Activated CD4-positive, alpha-beta memory T cell treated with anti-CD3 and anti-CD28 coated beads for 36 hours (primary cell): ENCODE results near the gene SIPA1L3. TPM values are rescaled to one million over a fixed set of nuclear protein-coding genes. Genes with fewer than 3 reads are reported as not detected.

Source experiments
- CTCF ChIA-PET: fragments of 350-600 bp; sonication (Branson Sonifier 250); formaldehyde crosslinking; loops from one replicate; lab custom pipeline; 2021; ENCODE audit warnings: antibody characterized with exemption, inconsistent platforms; lab: Charles Lee
- POLR2A ChIA-PET: fragments of 350-600 bp; sonication (Branson Sonifier 250); formaldehyde crosslinking; loops from one replicate; lab custom pipeline; 2021; ENCODE audit warnings: antibody characterized with exemption; lab: Charles Lee
- DNase-seq: peaks from one replicate; pipeline ENCODE4 v3.0.0-alpha.2; 2020
- H3K27ac Mint-ChIP-seq: one replicate; pipeline ENCODE4 v1.8.0; 2021; ENCODE audit warnings: mixed read lengths
- H3K27me3 Mint-ChIP-seq: one replicate; pipeline ENCODE4 v1.8.0; 2021; ENCODE audit warnings: mixed read lengths
- H3K36me3 Mint-ChIP-seq: one replicate; pipeline ENCODE4 v1.8.0; 2021; ENCODE audit warnings: mixed read lengths
- H3K4me1 Mint-ChIP-seq: one replicate; pipeline ENCODE4 v1.8.0; 2021; ENCODE audit warnings: low read depth, mixed read lengths
- H3K4me3 Mint-ChIP-seq: one replicate; pipeline ENCODE4 v1.8.0; 2021; ENCODE audit warnings: mild to moderate bottlenecking, mixed read lengths
- H3K9me3 Mint-ChIP-seq: one replicate; pipeline ENCODE4 v1.8.0; 2021; ENCODE audit warnings: mixed read lengths
- intact Hi-C: fragments of 100-400 bp; cut with micrococcal nuclease; formaldehyde crosslinking; loops from one replicate; pipeline ENCODE4 v1.15.1; 2023
- total RNA-seq, 2 experiments: library from RNA; stranded (reverse); gene quantifications; one replicate each; pipeline ENCODE4 v1.2.3, GENCODE V29; 2021

The SIPA1L3 gene
- total RNA-seq, 2 experiments from 2014 or later, result 10.3 to 12.1 TPM

DNA sequence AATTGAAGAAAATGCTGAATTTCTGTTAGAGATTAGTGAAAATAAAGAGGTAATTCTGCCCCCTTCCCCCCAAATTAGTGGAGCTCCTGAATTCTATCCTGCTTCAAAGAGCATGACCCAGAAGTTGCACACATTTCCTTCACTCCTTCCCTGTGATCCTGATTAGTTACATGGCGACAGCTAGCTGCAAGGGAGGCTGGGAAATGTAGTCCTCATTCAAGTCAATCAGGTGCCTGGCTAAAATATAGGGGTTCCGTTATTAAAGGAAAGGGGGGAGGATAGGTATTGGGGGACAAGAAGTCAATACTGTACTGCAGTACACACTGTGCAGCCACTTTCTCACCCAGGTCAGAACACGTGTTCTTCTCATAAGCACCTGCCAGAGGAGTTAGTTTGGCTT, 65.8 kb downstream of the SIPA1L3 start:
- Mint-ChIP-seq H3K9me3 (peaks cover 27% of the 10 kb centered on the region), H3K27ac (no peak overlapping the region), H3K36me3 (peaks cover 26% of the 10 kb centered on the region), H3K4me1 (peaks cover 3% of the 10 kb centered on the region), H3K27me3 (no peaks in the 10 kb centered on the region), H3K4me3 (no peak overlapping the region)
- no peak for DNase-seq
- ChIA-PET CTCF (no interaction called here), POLR2A (no interaction called here)
- intact Hi-C loops, result no loop called here

GRCh38 chr19:37973666-37974065, 66.7 kb downstream of the SIPA1L3 start:
- Mint-ChIP-seq H3K9me3 (peaks cover 27% of the 10 kb centered on the region), H3K4me3 (no peak overlapping the region), H3K36me3 (peaks cover 22% of the 10 kb centered on the region), H3K27me3 (no peaks in the 10 kb centered on the region), H3K27ac (no peak overlapping the region), H3K4me1 (peaks cover 3% of the 10 kb centered on the region)
- POLR2A ChIA-PET, result no interaction called here
- intact Hi-C loops, result no loop called here
- no peak for DNase-seq
- CTCF ChIA-PET, result no interaction called here

- Mint-ChIP-seq H3K4me1 (peaks cover 3% of the 10 kb centered on the region), H3K36me3 (peaks cover 15% of the 10 kb centered on the region), H3K27me3 (no peaks in the 10 kb centered on the region), H3K27ac (no peak overlapping the region), H3K4me3 (no peak overlapping the region), H3K9me3 (peaks cover 21% of the 10 kb centered on the region)
- DNase-seq, result no peak
- intact Hi-C loops, result no loop called here
- ChIA-PET CTCF (no interaction called here), POLR2A (no interaction called here)
Measured at GRCh38 chr19:37975071-37975470, 68.1 kb downstream of the SIPA1L3 start.

- intact Hi-C loops, result no loop called here
- Mint-ChIP-seq H3K4me1 (peaks cover 3% of the 10 kb centered on the region), H3K36me3 (peaks cover 7% of the 10 kb centered on the region), H3K27ac (no peak overlapping the region), H3K27me3 (no peaks in the 10 kb centered on the region), H3K9me3 (peaks cover 13% of the 10 kb centered on the region), H3K4me3 (no peak overlapping the region)
- CTCF ChIA-PET, result no interaction called here
- no peak for DNase-seq
- POLR2A ChIA-PET, result no interaction called here
Measured at GRCh38 chr19:37975596-37976515, 68.8 kb downstream of the SIPA1L3 start.

GRCh38 chr19:37977391-37977790, 70.4 kb downstream of the SIPA1L3 start:
- H3K36me3 Mint-ChIP-seq, result peaks cover 1% of the 10 kb centered on the region
- no peak overlapping the region for H3K4me3 Mint-ChIP-seq
- no peak for DNase-seq
- H3K27ac Mint-ChIP-seq, result no peak overlapping the region
- intact Hi-C loops, result no loop called here
- peaks cover 3% of the 10 kb centered on the region for H3K9me3 Mint-ChIP-seq
- H3K27me3 Mint-ChIP-seq, result no peaks in the 10 kb centered on the region
- H3K4me1 Mint-ChIP-seq, result peaks cover 3% of the 10 kb centered on the region
- POLR2A ChIA-PET, result no interaction called here
- CTCF ChIA-PET, result no interaction called here

DNA sequence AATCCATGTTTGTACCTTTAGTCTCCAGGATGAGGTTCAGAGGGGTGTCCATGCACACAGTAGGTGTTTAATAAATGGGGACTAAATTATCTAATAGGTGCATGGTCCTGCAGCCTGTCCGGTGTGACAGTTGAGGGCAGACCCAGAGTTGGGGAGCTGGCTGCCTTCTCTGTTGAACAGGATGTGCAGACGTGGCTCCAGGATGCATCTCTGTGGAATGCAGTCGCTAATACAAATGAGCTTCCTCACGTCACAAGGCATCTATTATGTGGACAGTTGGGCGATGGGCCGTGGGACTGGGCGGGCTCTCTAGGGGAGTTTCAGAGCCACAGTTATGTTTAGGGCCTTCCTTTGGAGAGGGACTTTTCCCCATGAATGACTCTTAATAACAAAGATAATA, 71.0 kb downstream of the SIPA1L3 start:
- no peak for DNase-seq
- Mint-ChIP-seq H3K9me3 (no peaks in the 10 kb centered on the region), H3K27me3 (no peaks in the 10 kb centered on the region), H3K4me3 (no peak overlapping the region), H3K27ac (no peak overlapping the region), H3K36me3 (no peaks in the 10 kb centered on the region), H3K4me1 (peaks cover 3% of the 10 kb centered on the region)
- POLR2A ChIA-PET, result no interaction called here
- CTCF ChIA-PET, result no interaction called here
- intact Hi-C loops, result no loop called here

DNA sequence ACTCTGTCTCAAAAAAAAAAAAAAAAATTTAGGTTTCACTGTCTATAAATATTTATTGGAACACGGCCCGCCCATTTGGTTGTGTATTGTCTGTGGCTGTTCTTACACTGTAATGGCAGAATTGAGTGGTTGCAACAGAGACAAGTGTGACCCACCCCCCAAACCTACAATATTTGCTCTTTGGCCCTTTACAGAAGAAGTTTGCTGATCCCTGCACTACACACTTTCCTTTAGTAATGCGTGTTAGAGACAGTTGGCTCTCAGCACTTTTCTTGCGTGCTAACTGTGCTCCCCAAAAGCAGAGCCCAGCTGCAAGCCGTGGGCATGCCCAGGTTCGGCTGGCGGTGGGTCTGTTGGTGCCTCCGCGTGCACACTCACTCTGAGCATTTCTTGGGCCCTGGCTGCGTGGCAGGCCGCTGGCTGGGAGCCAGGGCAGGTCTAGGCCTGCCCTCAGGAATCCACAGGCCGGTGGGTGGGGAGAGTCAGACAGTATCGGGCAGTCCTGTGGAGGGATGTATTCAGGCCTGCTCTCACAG, 72.6 kb downstream of the SIPA1L3 start:
- no peak for DNase-seq
- Mint-ChIP-seq H3K36me3 (no peaks in the 10 kb centered on the region), H3K9me3 (no peaks in the 10 kb centered on the region), H3K4me1 (no peaks in the 10 kb centered on the region), H3K27ac (no peak overlapping the region), H3K27me3 (no peaks in the 10 kb centered on the region), H3K4me3 (no peak overlapping the region)
- ChIA-PET POLR2A (no interaction called here), CTCF (no interaction called here)
- intact Hi-C loops, result no loop called here

GRCh38 chr19:37980419-37981170, 73.6 kb downstream of the SIPA1L3 start:
- POLR2A ChIA-PET, result no interaction called here
- intact Hi-C loops, result no loop called here
- Mint-ChIP-seq H3K27ac (no peak overlapping the region), H3K4me3 (no peak overlapping the region), H3K4me1 (no peaks in the 10 kb centered on the region), H3K27me3 (no peaks in the 10 kb centered on the region), H3K9me3 (no peaks in the 10 kb centered on the region), H3K36me3 (no peaks in the 10 kb centered on the region)
- no peak for DNase-seq
- CTCF ChIA-PET, result interaction anchor here (0.9 kb wide), 1 partner anchor 78 kb away, joined by 3 read pairs; no protein-coding TSS in a partner anchor

GRCh38 chr19:37981785-37982475, 74.9 kb downstream of the SIPA1L3 start:
- intact Hi-C loops, result no loop called here
- H3K9me3 Mint-ChIP-seq, result no peaks in the 10 kb centered on the region
- H3K4me1 Mint-ChIP-seq, result no peaks in the 10 kb centered on the region
- CTCF ChIA-PET, result no interaction called here
- no peak for DNase-seq
- H3K4me3 Mint-ChIP-seq, result no peak overlapping the region
- POLR2A ChIA-PET, result no interaction called here
- H3K27ac Mint-ChIP-seq, result no peak overlapping the region
- no peaks in the 10 kb centered on the region for H3K27me3 Mint-ChIP-seq
- no peaks in the 10 kb centered on the region for H3K36me3 Mint-ChIP-seq

- H3K4me3 Mint-ChIP-seq, result no peak overlapping the region
- DNase-seq, result no peak
- H3K4me1 Mint-ChIP-seq, result no peaks in the 10 kb centered on the region
- H3K27ac Mint-ChIP-seq, result no peak overlapping the region
- ChIA-PET POLR2A (no interaction called here), CTCF (no interaction called here)
- no peaks in the 10 kb centered on the region for H3K9me3 Mint-ChIP-seq
- H3K27me3 Mint-ChIP-seq, result no peaks in the 10 kb centered on the region
- H3K36me3 Mint-ChIP-seq, result no peaks in the 10 kb centered on the region
- intact Hi-C loops, result no loop called here
Measured at GRCh38 chr19:37982655-37983054, 75.6 kb downstream of the SIPA1L3 start.

DNA sequence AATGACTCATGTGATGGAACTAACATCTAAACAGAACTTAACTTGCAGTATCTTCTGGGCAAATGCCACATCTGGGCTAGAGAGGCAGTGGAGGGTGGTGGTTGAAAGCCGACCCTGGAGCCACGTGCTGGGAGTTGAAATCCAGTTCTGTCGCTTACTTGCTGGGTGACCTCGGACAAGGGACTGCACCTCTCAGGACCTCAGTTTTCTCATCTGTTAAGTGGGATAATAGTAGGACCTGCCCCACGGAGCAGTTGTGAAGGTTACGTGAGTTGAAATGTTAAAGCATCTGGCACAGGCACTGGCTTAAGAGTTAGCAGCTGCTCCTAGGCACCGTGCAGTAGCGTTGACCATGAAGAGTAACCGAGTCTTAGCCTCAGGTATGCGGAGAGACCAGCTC, 76.1 kb downstream of the SIPA1L3 start:
- H3K27ac Mint-ChIP-seq, result no peak overlapping the region
- ChIA-PET POLR2A (no interaction called here), CTCF (no interaction called here)
- no peaks in the 10 kb centered on the region for H3K9me3 Mint-ChIP-seq
- H3K36me3 Mint-ChIP-seq, result no peaks in the 10 kb centered on the region
- H3K4me3 Mint-ChIP-seq, result no peak overlapping the region
- intact Hi-C loops, result no loop called here
- no peaks in the 10 kb centered on the region for H3K4me1 Mint-ChIP-seq
- no peak for DNase-seq
- no peaks in the 10 kb centered on the region for H3K27me3 Mint-ChIP-seq

- Mint-ChIP-seq H3K36me3 (no peaks in the 10 kb centered on the region), H3K4me1 (peaks cover 3% of the 10 kb centered on the region), H3K4me3 (no peak overlapping the region), H3K27me3 (no peaks in the 10 kb centered on the region), H3K9me3 (no peaks in the 10 kb centered on the region), H3K27ac (no peak overlapping the region)
- ChIA-PET POLR2A (no interaction called here), CTCF (no interaction called here)
- intact Hi-C loops, result no loop called here
- DNase-seq, result no peak
Measured at GRCh38 chr19:37983916-37984315, 76.9 kb downstream of the SIPA1L3 start.
